ENCODE measurements around the gene PPP1R7. TPM values are rescaled to one million over a fixed set of nuclear protein-coding genes. Genes with fewer than 3 reads are reported as not detected.

The PPP1R7 gene
- total and polyA plus RNA-seq, 9 of the 15 experiments (the other 6 are each of a cell fraction or from before 2014, with no cell fraction given): 37.5 to 75.0 (median 50.5) TPM

GRCh38 chr2:241120440-241120839 is 29.8 kb upstream of the PPP1R7 start:
- intact Hi-C loops (cut with micrococcal nuclease): no loop called here
- Histone ChIP-seq H3K27ac (ENCODE audit: extremely low read depth, low read depth, low read length) (no peak overlapping the region), H3K4me3 (no peak overlapping the region), H3K79me2 (ENCODE audit: control insufficient read depth, insufficient read depth, low read length) (no peaks in the 10 kb centered on the region), H3K27me3 (ENCODE audit: control insufficient read depth in 2 of 2, insufficient read depth in 2 of 2, low read length in 2 of 2) (no peaks in the 10 kb centered on the region), H4K20me1 (replicated peaks; ENCODE audit: control insufficient read depth, insufficient read depth, low read length) (no peaks in the 10 kb centered on the region), H3K9ac (ENCODE audit: insufficient read depth in 1 of 2, low read depth in 2 of 2, low read length in 2 of 2) (no peak overlapping the region), H3K4me1 (replicated peaks in 1 of 2; ENCODE audit: control insufficient read depth in 2 of 2, insufficient read depth in 2 of 2, low read length in 2 of 2) (no peaks in the 10 kb centered on the region), H2AFZ (ENCODE audit: low read depth, low read length) (no peak overlapping the region), H3K9me1 (ENCODE audit: control insufficient read depth, insufficient read depth, low read length) (no peaks in the 10 kb centered on the region), H3K4me2 (ENCODE audit: insufficient read depth, low read length) (no peak overlapping the region), H3K36me3 (ENCODE audit: control insufficient read depth, insufficient read depth, low read length) (peaks cover 14% of the 10 kb centered on the region; the same call in 1 of the 3 replicates), H3K9me3 (replicated peaks; ENCODE audit: control insufficient read depth, insufficient read depth, low read depth, low read length) (no peaks in the 10 kb centered on the region)
- DNase-seq (ENCODE audit: extremely low read depth in 1 of 4, low spot score in 3 of 4) (no peak), FAIRE-seq (no peak), ATAC-seq (no peak)
- ChIA-PET POLR2A (interaction anchor here (0.7 kb wide), 1 partner anchor 20 kb away, joined by 4 read pairs; no protein-coding TSS in a partner anchor), CTCF (ENCODE audit: low intra/inter-chr PET ratio) (no interaction called here)
- no TSS peak for BruUV-seq (replicated peaks)
- TF ChIP-seq PKNOX1 (IDR thresholded peaks at IDR 0.05) (no peak), NFATC3 (IDR thresholded peaks at IDR 0.05) (no peak), SMARCA5 (IDR thresholded peaks at IDR 0.05) (no peak), SP1 (CRISPR knock-in tag; IDR thresholded peaks at IDR 0.05) (no peak), PATZ1 (CRISPR knock-in tag; IDR thresholded peaks at IDR 0.05; ENCODE audit: borderline replicate concordance) (no peak)
- in situ Hi-C loops (cut with MboI): no loop called here
- WGBS (ENCODE audit: insufficient coverage, low coverage, missing lambda C conversion rate): 94% methylated on average over 1 of the region's 2 CpGs

All from K562 (cell line).